ENCODE data around the gene MACROD2. TPM values are rescaled to one million over a fixed set of nuclear protein-coding genes. Genes with fewer than 3 reads are reported as not detected.

Gene MACROD2
- total RNA-seq, 4 donors from 2014 or later, result 2.9 to 11.3 (median 8.0) TPM

DNA sequence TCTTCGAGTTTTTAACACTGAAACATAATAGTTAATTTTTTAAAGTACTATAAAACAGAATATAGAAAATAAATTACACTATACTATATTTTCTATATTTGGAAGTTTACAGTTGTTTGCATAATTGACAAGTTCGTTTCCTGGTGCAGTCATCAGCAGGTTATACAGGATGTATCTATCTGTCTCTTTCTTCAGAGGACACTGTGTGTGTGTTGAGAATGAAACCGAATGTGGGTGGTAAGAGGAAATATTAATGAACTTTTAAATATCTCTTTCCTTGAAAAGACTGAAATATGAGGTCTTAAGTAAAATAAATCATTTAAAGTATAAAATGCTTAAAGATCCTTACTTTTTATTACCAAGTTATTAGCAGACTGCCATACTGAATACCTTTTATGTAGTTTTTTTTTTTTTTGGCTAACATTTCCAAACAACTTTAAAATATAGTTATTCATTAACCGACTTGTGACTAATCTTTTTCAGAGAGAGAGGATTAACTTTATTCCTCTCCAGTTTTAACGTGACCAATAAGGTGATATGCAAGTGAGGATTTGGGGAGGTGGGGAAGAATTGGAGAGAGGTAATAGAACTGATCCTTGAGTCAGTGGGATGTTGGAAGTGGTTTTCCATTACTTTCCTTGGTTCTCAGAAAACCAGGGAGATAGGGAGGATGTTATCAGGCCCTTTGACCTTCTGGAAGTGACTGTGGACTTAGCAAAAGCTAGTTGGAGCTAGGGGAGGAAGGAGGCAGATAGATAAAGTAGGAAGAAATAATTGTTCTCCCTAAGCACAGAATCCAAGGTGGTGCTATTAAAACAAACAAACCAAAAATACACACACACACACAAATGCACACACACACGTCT lies 722.1 kb downstream of the MACROD2 start:
- TF ChIP-seq CTCF (IDR thresholded peaks at IDR 0.05; ENCODE audit: low read depth), result no peak

DNA sequence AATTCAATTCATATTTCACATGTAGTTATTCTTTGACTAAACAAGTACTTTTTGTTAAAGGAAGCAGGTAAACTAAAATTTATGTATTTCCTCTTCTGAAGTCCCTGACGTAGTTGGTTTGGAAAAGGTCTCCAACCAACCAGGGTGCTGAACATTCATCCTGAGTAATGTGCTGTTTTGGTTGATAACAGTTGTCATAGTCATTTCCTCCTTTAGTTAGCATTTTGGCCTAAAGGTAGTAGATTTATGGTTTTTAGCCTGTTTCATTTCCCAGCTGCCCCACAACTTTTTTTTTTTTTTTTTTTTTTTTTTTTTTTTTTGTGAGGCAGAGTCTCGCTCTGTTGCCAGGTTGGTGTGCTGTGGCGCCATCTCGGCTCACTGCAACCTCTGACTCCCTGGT lies 724.9 kb downstream of the MACROD2 start:
- TF ChIP-seq CTCF (IDR thresholded peaks at IDR 0.05; ENCODE audit: low read depth), result no peak

- TF ChIP-seq CTCF (IDR thresholded peaks at IDR 0.05; ENCODE audit: low read depth), result no peak
Observed at GRCh38 chr20:14721926-14722452, 726.7 kb downstream of the MACROD2 start.

GRCh38 chr20:14723614-14724013 lies 728.3 kb downstream of the MACROD2 start:
- no peak for TF ChIP-seq CTCF (IDR thresholded peaks at IDR 0.05; ENCODE audit: low read depth)

DNA sequence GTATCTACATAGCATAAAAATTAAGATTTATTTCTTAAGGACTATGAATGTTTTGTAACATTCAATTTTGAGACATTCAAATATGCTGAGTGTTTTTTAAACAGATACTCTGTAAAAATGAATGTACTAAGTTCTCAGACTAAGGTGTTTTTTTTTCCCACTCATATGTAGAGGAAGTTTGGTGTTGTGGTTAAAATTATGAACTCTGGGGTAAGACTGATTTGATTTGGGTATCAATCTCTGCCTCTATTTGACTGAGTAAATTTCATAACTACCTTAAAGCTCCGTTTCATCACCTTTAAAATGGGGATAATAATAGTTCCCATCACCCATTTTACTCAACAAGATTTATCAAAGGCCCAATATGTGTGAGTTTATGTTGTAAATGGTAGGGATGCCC lies 728.7 kb downstream of the MACROD2 start:
- no peak for TF ChIP-seq CTCF (IDR thresholded peaks at IDR 0.05; ENCODE audit: low read depth)

DNA sequence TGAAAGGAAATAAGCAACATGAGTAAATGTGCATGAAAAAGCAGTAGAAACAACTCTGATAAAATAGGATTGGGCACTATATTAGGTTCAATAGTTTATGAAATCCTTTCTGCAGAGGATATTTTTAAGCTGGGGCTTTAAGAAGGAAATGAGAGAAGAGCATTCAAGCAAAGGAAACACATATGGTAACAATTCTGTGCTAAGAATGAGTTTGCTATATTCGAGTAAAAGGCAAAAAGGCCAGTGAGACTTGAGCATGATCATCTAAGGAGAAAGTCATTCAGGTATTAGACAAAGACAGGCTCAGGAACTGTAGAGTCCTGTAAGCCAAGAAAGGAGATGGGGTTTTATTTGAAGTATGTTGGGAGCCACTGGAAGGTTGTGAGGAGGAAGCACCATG lies 729.2 kb downstream of the MACROD2 start:
- no peak for TF ChIP-seq CTCF (IDR thresholded peaks at IDR 0.05; ENCODE audit: low read depth)

DNA sequence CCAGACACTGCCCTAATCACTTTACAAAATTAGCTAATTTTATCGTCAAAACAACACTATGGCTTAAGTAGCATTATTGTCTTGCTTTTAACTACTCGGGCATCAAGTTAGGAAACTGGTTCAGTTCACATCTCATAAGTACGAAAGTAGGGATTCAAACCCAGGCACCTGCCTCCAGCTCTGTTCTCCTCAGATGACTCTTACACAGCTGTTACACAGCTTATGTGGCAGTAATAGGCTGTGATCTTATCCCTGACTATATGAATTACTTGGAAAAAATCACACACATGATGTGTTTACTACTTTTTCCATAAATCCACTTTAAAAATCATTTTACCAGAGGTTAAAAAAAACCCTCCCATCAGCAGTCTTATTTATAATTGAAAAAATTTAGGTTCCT lies 731.3 kb downstream of the MACROD2 start:
- no peak for TF ChIP-seq CTCF (IDR thresholded peaks at IDR 0.05; ENCODE audit: low read depth)

Data from subcutaneous adipose tissue (tissue), 4 donors.